Liver (tissue), 9 donors: ENCODE data around the gene SMIM3. TPM values are rescaled to one million over a fixed set of nuclear protein-coding genes. Genes with fewer than 3 reads are reported as not detected.

Experiments used
- DNase-seq: peaks from one replicate; pipeline ENCODE4 v3.0.0-alpha.2; 2017; ENCODE audit warnings: low spot score
- H3K27ac ChIP-seq, 2 donors: one replicate each; pipeline ENCODE4 v1.7.0; 2013; ENCODE audit warnings: inconsistent platforms in 2 of 2, low read length in 2 of 2, control low read depth in 1 of 2, low read depth in 1 of 2, mild to moderate bottlenecking in 1 of 2
- H3K27me3 ChIP-seq, 4 donors: one replicate each; pipeline versions ENCODE4 v1.6.1 to v1.7.0; 2013; ENCODE audit warnings: low read length in 3 of 4, inconsistent platforms in 1 of 4, mild to moderate bottlenecking in 1 of 4, moderate library complexity in 1 of 4; ENCODE audit not compliant: control insufficient read depth in 4 of 4, insufficient read depth in 4 of 4
- H3K36me3 ChIP-seq, 4 donors: one replicate each; pipeline versions ENCODE4 v1.6.1 to v1.7.0; 2013; ENCODE audit warnings: low read length in 3 of 4, mild to moderate bottlenecking in 3 of 4, low read depth in 1 of 4, moderate library complexity in 1 of 4; ENCODE audit not compliant: control insufficient read depth in 4 of 4, insufficient read depth in 3 of 4
- H3K4me1 ChIP-seq, 4 donors: one replicate each; pipeline versions ENCODE4 v1.6.1 to v1.7.0; 2013; ENCODE audit warnings: low read length in 3 of 4, mild to moderate bottlenecking in 3 of 4, moderate library complexity in 1 of 4; ENCODE audit not compliant: control insufficient read depth in 4 of 4, insufficient read depth in 4 of 4
- H3K4me3 ChIP-seq, 3 donors: one replicate each; pipeline versions ENCODE4 v1.6.1 to v1.7.0; 2013; ENCODE audit warnings: low read length in 3 of 3, control low read depth in 1 of 3, low read depth in 1 of 3, mild to moderate bottlenecking in 1 of 3
- H3K9ac ChIP-seq, 2 donors: one replicate each; pipeline ENCODE4 v1.7.0; 2013; ENCODE audit warnings: low read length in 2 of 2, mild to moderate bottlenecking in 2 of 2, moderate library complexity in 2 of 2, control low read depth in 1 of 2, low read depth in 1 of 2
- H3K9me3 ChIP-seq, 4 donors: one replicate each; pipeline versions ENCODE4 v1.6.1 to v1.7.0; 2013; ENCODE audit warnings: low read length in 3 of 4; ENCODE audit not compliant: control insufficient read depth in 4 of 4
- FOXA1 ChIP-seq: IDR thresholded peaks from 2 replicates; pipeline ENCODE4 v1.6.1; 2016; ENCODE audit warnings: antibody characterized with exemption
- FOXA2 ChIP-seq: IDR thresholded peaks from 2 replicates; pipeline ENCODE4 v1.6.1; 2016; ENCODE audit warnings: antibody characterized with exemption
- GABPA ChIP-seq, 2 donors: IDR thresholded peaks in 1 of 2; conservative IDR thresholded peaks in 1 of 2; 2 replicates each; pipeline ENCODE4 v1.6.1; 2016; ENCODE audit warnings: antibody characterized with exemption in 2 of 2, mild to moderate bottlenecking in 1 of 2, moderate library complexity in 1 of 2
- JUND ChIP-seq, 2 donors: IDR thresholded peaks; 2 replicates each; pipeline ENCODE4 v1.6.1; 2016; ENCODE audit warnings: antibody characterized with exemption in 2 of 2
- RAD21 ChIP-seq, 2 donors: IDR thresholded peaks; 2 replicates each; pipeline ENCODE4 v1.6.1; 2016; ENCODE audit warnings: antibody characterized with exemption in 2 of 2, mild to moderate bottlenecking in 2 of 2
- RXRA ChIP-seq, 2 donors: IDR thresholded peaks; 2 replicates each; pipeline ENCODE4 v1.6.1; 2017 to 2018; ENCODE audit warnings: antibody characterized with exemption in 2 of 2, mild to moderate bottlenecking in 1 of 2
- TAF1 ChIP-seq: conservative IDR thresholded peaks from 2 replicates; pipeline ENCODE4 v1.6.1; 2016; ENCODE audit warnings: antibody characterized with exemption, mild to moderate bottlenecking
- YY1 ChIP-seq: IDR thresholded peaks from 2 replicates; pipeline ENCODE4 v1.6.1; 2016; ENCODE audit warnings: antibody characterized with exemption, mild to moderate bottlenecking
- WGBS: extraction: QIAGEN DNeasy Blood & Tissue Kit; methylation state at CpG from one replicate; pipeline ENCODE4 v1.1.7; 2013; 5-methylcytosine and 5-hydroxymethylcytosine counted together
- polyA plus RNA-seq, 2 donors: library from polyadenylated mRNA; stranded (reverse) in 1 of 2; unstranded in 1 of 2; fragments of 200-250 nt in 1 of 2; fragments of >200 nt in 1 of 2; fragmentation: Nextera tagmentation in 1 of 2; extraction: Ambion mirVana in 1 of 2; gene quantifications; one replicate each; pipeline versions ENCODE4 v1.2.1 to v1.2.3, GENCODE V29; 2013 to 2015
- total RNA-seq, 2 donors: library from RNA; depleted of rRNA; stranded (reverse); fragments of >200 nt; gene quantifications; one replicate each; pipeline ENCODE4 v1.2.3, GENCODE V29; 2014
- TF ChIP-seq, protein P1 (sequence below): IDR thresholded peaks from 2 replicates; pipeline ENCODE4 v1.6.1; 2016; ENCODE audit warnings: antibody characterized with exemption, mild to moderate bottlenecking
- TF ChIP-seq, protein P2 (sequence below): IDR thresholded peaks from 2 replicates; pipeline ENCODE4 v1.6.1; 2016; ENCODE audit warnings: antibody characterized with exemption
- TF ChIP-seq, protein P3 (sequence below): fragments of 150-350 bp; IDR thresholded peaks from 2 replicates; pipeline ENCODE4 v1.5.1; 2017; ENCODE audit warnings: improper control_type of control experiment, low read depth, low read length; ENCODE audit not compliant: missing input control
- TF ChIP-seq, protein P4 (sequence below): IDR thresholded peaks from 2 replicates; pipeline ENCODE4 v1.6.1; 2016; ENCODE audit warnings: antibody characterized with exemption
- donor health status: healthy.
- donor health status: healthy.
- donor health status: healthy.
- donor health status: healthy.
- donor health status: healthy.

SMIM3 gene
- total and polyA plus RNA-seq, 4 donors = 3.0 to 5.7 (median 3.6) TPM

DNA sequence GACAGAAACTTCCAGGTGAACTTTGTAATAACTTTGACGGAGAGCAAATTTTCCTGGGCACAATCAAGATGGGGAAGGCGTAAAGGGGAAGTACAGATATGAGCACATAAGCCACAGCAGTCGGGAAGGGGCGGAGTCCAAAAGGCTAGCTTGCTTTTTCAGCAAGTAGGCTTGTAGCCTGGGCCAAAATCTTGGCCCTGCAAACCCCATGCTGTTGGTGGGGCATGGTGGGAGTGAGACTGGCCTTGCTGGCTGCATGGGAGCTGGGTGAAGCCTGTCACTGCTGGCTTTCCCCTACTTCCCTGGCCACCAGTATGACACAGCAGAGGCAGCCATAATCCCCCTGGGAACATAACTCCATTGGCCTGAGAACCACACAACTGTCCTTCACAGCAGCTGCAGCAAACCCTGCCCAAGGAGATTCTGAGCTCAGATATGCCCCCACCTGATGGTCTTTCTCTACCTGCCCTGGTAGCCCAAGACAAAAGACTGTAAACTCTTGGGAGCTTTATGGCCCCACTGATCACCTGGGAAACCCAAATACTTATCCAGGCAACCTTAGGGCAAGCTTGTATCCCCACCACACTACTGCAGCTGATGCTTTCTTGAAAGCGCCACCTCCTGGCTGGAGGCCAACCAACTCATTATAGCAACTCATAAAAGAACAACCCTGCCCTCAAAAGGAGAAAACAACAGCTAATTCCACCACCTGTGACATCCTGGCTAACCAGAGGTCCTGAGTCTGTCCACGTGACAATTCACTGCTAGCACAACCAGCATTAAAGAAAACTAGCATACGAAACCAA is 43.8 kb upstream of the SMIM3 start (continued):
- TF ChIP-seq, protein P1, sequence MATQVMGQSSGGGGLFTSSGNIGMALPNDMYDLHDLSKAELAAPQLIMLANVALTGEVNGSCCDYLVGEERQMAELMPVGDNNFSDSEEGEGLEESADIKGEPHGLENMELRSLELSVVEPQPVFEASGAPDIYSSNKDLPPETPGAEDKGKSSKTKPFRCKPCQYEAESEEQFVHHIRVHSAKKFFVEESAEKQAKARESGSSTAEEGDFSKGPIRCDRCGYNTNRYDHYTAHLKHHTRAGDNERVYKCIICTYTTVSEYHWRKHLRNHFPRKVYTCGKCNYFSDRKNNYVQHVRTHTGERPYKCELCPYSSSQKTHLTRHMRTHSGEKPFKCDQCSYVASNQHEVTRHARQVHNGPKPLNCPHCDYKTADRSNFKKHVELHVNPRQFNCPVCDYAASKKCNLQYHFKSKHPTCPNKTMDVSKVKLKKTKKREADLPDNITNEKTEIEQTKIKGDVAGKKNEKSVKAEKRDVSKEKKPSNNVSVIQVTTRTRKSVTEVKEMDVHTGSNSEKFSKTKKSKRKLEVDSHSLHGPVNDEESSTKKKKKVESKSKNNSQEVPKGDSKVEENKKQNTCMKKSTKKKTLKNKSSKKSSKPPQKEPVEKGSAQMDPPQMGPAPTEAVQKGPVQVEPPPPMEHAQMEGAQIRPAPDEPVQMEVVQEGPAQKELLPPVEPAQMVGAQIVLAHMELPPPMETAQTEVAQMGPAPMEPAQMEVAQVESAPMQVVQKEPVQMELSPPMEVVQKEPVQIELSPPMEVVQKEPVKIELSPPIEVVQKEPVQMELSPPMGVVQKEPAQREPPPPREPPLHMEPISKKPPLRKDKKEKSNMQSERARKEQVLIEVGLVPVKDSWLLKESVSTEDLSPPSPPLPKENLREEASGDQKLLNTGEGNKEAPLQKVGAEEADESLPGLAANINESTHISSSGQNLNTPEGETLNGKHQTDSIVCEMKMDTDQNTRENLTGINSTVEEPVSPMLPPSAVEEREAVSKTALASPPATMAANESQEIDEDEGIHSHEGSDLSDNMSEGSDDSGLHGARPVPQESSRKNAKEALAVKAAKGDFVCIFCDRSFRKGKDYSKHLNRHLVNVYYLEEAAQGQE = no peak
- TF ChIP-seq RAD21 (IDR thresholded peaks at IDR 0.05) (no peak), TAF1 (no peak)
- TF ChIP-seq, protein P2, sequence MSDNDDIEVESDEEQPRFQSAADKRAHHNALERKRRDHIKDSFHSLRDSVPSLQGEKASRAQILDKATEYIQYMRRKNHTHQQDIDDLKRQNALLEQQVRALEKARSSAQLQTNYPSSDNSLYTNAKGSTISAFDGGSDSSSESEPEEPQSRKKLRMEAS = no peak

DNA sequence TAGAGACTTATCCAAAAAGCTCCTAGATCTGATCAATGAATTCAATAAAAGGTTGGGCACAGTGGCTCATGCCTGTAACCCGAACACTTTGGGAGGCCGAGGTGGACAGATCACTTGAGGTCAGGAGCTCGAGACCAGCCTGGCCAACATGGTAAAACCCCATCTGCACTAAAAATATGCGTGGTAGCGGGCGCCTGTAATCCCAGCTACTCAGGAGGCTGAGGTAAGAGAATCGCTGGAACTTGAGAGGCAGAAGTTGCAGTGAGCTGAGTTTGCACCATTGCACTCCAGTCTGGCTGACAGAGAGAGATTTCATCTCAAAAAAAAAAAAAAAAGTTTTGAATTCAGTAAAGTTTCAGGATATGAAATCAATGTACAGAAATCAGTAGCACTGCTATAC is 39.7 kb upstream of the SMIM3 start:
- WGBS = 89% methylated on average over 7 of the region's 7 CpGs
- H3K4me3 ChIP-seq = no peak overlapping the region
- H3K36me3 ChIP-seq = peaks cover 3 to 10% (median 5%) of the 10 kb centered on the region in 4 donors
- no peaks in the 10 kb centered on the region for H3K27me3 ChIP-seq
- H3K27ac ChIP-seq = no peak overlapping the region
- no peaks in the 10 kb centered on the region for H3K9me3 ChIP-seq
- TF ChIP-seq TAF1 (no peak), YY1 (no peak), RXRA (IDR thresholded peaks at IDR 0.05) (no peak), RAD21 (IDR thresholded peaks at IDR 0.05) (no peak), FOXA1 (no peak), GABPA (IDR thresholded peaks at IDR 0.05 in 1 of 2, conservative IDR thresholded peaks at IDR 0.05 in 1 of 2) (no peak), JUND (IDR thresholded peaks at IDR 0.05) (no peak), FOXA2 (no peak)
- TF ChIP-seq, protein P3, sequence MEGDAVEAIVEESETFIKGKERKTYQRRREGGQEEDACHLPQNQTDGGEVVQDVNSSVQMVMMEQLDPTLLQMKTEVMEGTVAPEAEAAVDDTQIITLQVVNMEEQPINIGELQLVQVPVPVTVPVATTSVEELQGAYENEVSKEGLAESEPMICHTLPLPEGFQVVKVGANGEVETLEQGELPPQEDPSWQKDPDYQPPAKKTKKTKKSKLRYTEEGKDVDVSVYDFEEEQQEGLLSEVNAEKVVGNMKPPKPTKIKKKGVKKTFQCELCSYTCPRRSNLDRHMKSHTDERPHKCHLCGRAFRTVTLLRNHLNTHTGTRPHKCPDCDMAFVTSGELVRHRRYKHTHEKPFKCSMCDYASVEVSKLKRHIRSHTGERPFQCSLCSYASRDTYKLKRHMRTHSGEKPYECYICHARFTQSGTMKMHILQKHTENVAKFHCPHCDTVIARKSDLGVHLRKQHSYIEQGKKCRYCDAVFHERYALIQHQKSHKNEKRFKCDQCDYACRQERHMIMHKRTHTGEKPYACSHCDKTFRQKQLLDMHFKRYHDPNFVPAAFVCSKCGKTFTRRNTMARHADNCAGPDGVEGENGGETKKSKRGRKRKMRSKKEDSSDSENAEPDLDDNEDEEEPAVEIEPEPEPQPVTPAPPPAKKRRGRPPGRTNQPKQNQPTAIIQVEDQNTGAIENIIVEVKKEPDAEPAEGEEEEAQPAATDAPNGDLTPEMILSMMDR = no peak
- TF ChIP-seq, protein P1 = no peak
- TF ChIP-seq, protein P4, sequence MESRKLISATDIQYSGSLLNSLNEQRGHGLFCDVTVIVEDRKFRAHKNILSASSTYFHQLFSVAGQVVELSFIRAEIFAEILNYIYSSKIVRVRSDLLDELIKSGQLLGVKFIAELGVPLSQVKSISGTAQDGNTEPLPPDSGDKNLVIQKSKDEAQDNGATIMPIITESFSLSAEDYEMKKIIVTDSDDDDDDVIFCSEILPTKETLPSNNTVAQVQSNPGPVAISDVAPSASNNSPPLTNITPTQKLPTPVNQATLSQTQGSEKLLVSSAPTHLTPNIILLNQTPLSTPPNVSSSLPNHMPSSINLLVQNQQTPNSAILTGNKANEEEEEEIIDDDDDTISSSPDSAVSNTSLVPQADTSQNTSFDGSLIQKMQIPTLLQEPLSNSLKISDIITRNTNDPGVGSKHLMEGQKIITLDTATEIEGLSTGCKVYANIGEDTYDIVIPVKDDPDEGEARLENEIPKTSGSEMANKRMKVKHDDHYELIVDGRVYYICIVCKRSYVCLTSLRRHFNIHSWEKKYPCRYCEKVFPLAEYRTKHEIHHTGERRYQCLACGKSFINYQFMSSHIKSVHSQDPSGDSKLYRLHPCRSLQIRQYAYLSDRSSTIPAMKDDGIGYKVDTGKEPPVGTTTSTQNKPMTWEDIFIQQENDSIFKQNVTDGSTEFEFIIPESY = no peak
- H3K9ac ChIP-seq = no peak overlapping the region
- peaks cover 0 to 2% (median 0%) of the 10 kb centered on the region in 4 donors for H3K4me1 ChIP-seq
- no peak for DNase-seq
